Kidney (tissue), 14 donors: ENCODE results near the gene HNF4A. TPM values are rescaled to one million over a fixed set of nuclear protein-coding genes. Genes with fewer than 3 reads are reported as not detected.

Experiments
- DNase-seq, 5 donors: peaks; one replicate each; pipeline ENCODE4 v3.0.0-alpha.2; 2013 to 2020
- FAIRE-seq: peaks from 2 replicates; lab custom pipeline; 2012; peaks lifted over from hg19 to GRCh38; lab: Jason Lieb, UNC
- H3K27ac ChIP-seq, 2 donors: one replicate each; pipeline ENCODE4 v1.7.0; 2013; ENCODE audit warnings: low read depth in 2 of 2, low read length in 2 of 2, inconsistent platforms in 1 of 2
- H3K27me3 ChIP-seq: one replicate; pipeline ENCODE4 v1.7.1; 2013; ENCODE audit warnings: low read length, inconsistent platforms; ENCODE audit not compliant: control insufficient read depth, insufficient read depth
- H3K36me3 ChIP-seq, 3 donors: one replicate each; pipeline versions ENCODE4 v1.7.0 to v1.7.1; 2013; ENCODE audit warnings: low read length in 3 of 3, control low read depth in 1 of 3, inconsistent platforms in 1 of 3; ENCODE audit not compliant: insufficient read depth in 3 of 3, control insufficient read depth in 2 of 3
- H3K4me1 ChIP-seq, 3 donors: one replicate each; pipeline versions ENCODE4 v1.7.0 to v1.7.1; 2013; ENCODE audit warnings: low read length in 3 of 3, inconsistent platforms in 1 of 3, low read depth in 1 of 3; ENCODE audit not compliant: control insufficient read depth in 2 of 3, insufficient read depth in 2 of 3
- H3K4me3 ChIP-seq, 3 donors: one replicate each; pipeline versions ENCODE4 v1.7.0 to v1.8.1; 2013; ENCODE audit warnings: low read length in 3 of 3, control low read depth in 1 of 3, inconsistent platforms in 1 of 3
- H3K9ac ChIP-seq, 3 donors: one replicate each; pipeline versions ENCODE4 v1.7.0 to v1.7.1; 2013; ENCODE audit warnings: low read length in 3 of 3, control low read depth in 1 of 3, inconsistent platforms in 1 of 3
- H3K9me3 ChIP-seq, 3 donors: one replicate each; pipeline versions ENCODE4 v1.7.0 to v1.7.1; 2013; ENCODE audit warnings: low read length in 3 of 3, control low read depth in 1 of 3, inconsistent platforms in 1 of 3; ENCODE audit not compliant: control insufficient read depth in 2 of 3, insufficient read depth in 1 of 3
- intact Hi-C: fragments of 100-400 bp; cut with DNase I; formaldehyde crosslinking; loops from one replicate; pipeline ENCODE4 v1.11.1; 2022
- polyA plus RNA-seq: library from polyadenylated mRNA; stranded (reverse); fragments of 350-450 nt; fragmentation: Illumina TruSeq; extraction: RNeasy Lipid Tissue Mini Kit (QIAGEN cat#74804); gene quantifications from one replicate; pipeline ENCODE4 v1.2.3, GENCODE V29; 2014; ENCODE audit warnings: low read depth, low replicate concordance; ENCODE audit not compliant: insufficient read depth
- total RNA-seq: library from RNA; stranded (reverse); fragmentation: NEBNext Ultra II Directional; extraction: Animal tissue kit (Norgen Biotek cat#: 25700); gene quantifications from one replicate; pipeline ENCODE4 v1.2.1, GENCODE V29; 2021
- TF ChIP-seq, protein P1 (sequence below): IDR thresholded peaks from 3 replicates; pipeline ENCODE4 v1.5.1; 2012; ENCODE audit warnings: mild to moderate bottlenecking, moderate library complexity, borderline replicate concordance; ENCODE audit not compliant: insufficient read depth; ENCODE audit errors: extremely low read depth
- donor health status: control.
- donor health status: control.
- donor health status: control.
- donor health status: control.
- donor health status: control.
- donor health status: DM: yes; HTN: yes; CAD: no.
- donor health status: Normal renal cell carcinoma (clear cell type).

HNF4A gene
- total and polyA plus RNA-seq, 2 donors from 2014 or later, result 26.0 to 42.1 TPM

DNA sequence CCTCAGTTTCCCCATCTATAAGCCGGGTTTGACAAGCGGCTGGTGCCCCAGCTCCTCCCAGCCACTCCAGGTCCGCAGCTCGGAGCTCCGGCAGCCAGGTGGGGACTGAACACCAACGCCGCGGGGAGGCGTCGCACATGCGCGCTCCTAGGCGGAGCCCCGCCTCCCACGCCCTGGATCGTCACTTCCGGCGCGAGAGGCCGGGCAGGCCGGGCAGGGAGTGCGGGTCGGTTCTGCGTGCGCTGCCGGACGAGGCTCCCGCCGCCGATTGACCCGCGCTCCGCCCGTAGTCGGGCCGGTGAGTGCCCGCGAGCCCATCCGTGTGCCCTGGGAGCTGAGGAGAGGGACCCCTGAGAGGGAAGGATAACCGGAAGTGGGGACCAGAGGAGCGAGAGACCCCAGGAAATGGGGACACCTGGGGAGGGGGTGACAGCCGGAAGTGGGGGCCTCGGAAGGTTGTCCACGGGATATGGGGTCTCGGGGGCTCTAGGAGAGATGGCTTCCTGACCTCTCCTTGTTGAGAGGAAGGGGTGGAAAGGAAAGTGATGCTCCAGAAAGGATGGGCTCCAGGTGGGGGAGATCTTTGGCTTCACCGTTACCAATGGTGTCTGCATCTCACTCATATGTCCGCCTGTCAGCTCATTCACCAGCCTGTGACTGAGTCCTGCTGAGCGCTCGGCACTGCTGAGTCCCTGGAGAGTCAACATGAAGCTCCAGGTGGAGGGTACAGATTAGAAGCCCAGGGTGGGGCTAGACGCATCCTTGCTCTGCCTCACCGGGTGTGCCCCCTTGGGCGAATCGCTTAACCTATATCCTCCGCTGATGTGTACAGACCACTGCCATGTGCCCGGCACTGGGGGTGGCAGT lies 120.4 kb downstream of the HNF4A start, which contains the start of gene TTPAL:
Gene TTPAL, plus strand, starts transcription at position 181 of the 867 bp plus-strand sequence. CDS start 4,126 bp downstream, outside the sequence.
- intact Hi-C loops, result no loop called here
- Histone ChIP-seq H3K9ac (peak within 1 kb of the TSS; percentile 88 to 95 (median 93)), H3K27me3 (no peaks in the 10 kb centered on the region), H3K36me3 (peaks cover 0 to 2% (median 0%) of the 10 kb centered on the region in 3 donors), H3K4me3 (peak within 1 kb of the TSS; percentile 72 to 96 (median 93)), H3K4me1 (peaks cover 0 to 12% (median 4%) of the 10 kb centered on the region in 3 donors), H3K9me3 (no peaks in the 10 kb centered on the region), H3K27ac (peak within 1 kb of the TSS; percentile 61 to 81)
- TF ChIP-seq, protein P1, sequence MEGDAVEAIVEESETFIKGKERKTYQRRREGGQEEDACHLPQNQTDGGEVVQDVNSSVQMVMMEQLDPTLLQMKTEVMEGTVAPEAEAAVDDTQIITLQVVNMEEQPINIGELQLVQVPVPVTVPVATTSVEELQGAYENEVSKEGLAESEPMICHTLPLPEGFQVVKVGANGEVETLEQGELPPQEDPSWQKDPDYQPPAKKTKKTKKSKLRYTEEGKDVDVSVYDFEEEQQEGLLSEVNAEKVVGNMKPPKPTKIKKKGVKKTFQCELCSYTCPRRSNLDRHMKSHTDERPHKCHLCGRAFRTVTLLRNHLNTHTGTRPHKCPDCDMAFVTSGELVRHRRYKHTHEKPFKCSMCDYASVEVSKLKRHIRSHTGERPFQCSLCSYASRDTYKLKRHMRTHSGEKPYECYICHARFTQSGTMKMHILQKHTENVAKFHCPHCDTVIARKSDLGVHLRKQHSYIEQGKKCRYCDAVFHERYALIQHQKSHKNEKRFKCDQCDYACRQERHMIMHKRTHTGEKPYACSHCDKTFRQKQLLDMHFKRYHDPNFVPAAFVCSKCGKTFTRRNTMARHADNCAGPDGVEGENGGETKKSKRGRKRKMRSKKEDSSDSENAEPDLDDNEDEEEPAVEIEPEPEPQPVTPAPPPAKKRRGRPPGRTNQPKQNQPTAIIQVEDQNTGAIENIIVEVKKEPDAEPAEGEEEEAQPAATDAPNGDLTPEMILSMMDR, result peak; percentile 33
- DNase-seq, result peak; percentile 91 to 96 (median 95)
- FAIRE-seq, result no peak

DNA sequence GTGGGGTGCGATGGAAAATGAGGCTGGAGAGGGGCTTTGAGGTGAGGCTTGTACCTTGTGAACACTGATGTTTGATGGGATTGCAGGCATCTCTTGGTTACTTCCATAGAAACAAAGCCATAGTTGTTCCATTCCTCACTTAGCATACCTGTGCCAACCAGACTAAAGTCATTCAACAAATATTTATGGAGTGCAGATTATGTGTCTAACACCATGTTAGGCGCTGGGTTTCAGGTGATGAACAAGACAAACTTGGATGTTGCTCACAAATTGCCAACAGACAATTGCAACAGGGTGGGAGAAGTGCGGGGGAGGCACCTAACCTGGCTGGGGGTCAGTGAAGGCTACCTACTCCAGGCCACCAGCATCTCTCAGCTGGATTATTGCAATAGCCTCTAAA lies 121.7 kb downstream of the HNF4A start:
- Histone ChIP-seq H3K27ac (no peak overlapping the region), H3K4me1 (peaks cover 0 to 15% (median 4%) of the 10 kb centered on the region in 3 donors), H3K4me3 (no peak overlapping the region), H3K9ac (no peak overlapping the region), H3K9me3 (no peaks in the 10 kb centered on the region), H3K36me3 (peaks cover 0 to 4% (median 0%) of the 10 kb centered on the region in 3 donors), H3K27me3 (no peaks in the 10 kb centered on the region)
- TF ChIP-seq, protein P1, result no peak
- FAIRE-seq (no peak), DNase-seq (no peak)
- intact Hi-C loops, result no loop called here

DNA sequence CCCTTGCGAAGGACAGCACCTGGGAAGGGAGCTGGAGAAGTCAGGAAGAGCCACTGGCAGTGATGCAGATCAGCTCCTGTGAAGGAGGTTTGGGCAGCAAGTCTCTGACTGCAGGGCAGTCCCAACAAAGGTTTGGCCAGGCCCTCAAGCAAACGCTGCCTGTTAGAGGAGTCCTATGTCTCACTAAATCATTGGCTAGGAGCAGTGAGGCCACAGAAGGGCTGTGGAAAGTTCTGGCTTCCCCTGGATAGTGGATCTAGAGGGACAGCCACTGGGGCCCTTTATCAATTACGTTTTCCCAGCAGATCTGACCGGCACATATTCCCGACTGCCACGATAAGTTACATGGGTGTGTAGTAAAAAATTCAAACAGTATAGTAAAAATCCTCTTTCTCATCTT lies 122.7 kb downstream of the HNF4A start:
- Histone ChIP-seq H3K4me1 (peaks cover 0 to 15% (median 4%) of the 10 kb centered on the region in 3 donors), H3K9ac (no peak overlapping the region), H3K9me3 (no peaks in the 10 kb centered on the region), H3K27me3 (no peaks in the 10 kb centered on the region), H3K36me3 (peaks cover 0 to 4% (median 0%) of the 10 kb centered on the region in 3 donors), H3K4me3 (no peak overlapping the region), H3K27ac (no peak overlapping the region)
- DNase-seq (no peak), FAIRE-seq (no peak)
- intact Hi-C loops, result no loop called here
- TF ChIP-seq, protein P1, result no peak
